Smooth muscle cell (in vitro differentiated cells): ENCODE measurements around the gene MBNL1. TPM values are rescaled to one million over a fixed set of nuclear protein-coding genes. Genes with fewer than 3 reads are reported as not detected.

Experiments used
- DNase-seq: peaks from one replicate; lab custom pipeline; 2025; ENCODE audit not compliant: unreplicated experiment; lab: John Stamatoyannopoulos, UW
- H2AFZ ChIP-seq: fragments of 200-600 bp; sonication (generic); 2 replicates; pipeline ENCODE4 v1.6.0; 2016; ENCODE audit warnings: antibody characterized with exemption, low read depth, mild to moderate bottlenecking
- H3F3A ChIP-seq: fragments of 200-600 bp; sonication (generic); 2 replicates; pipeline ENCODE4 v1.6.0; 2017; ENCODE audit warnings: antibody characterized with exemption, low read depth
- H3K27ac ChIP-seq: fragments of 200-600 bp; sonication (generic); 2 replicates; pipeline ENCODE4 v1.5.1; 2016; ENCODE audit warnings: low read depth, mild to moderate bottlenecking
- H3K27me3 ChIP-seq: fragments of 200-600 bp; sonication (generic); 2 replicates; pipeline ENCODE4 v1.6.1; 2016; ENCODE audit warnings: low read depth, mild to moderate bottlenecking
- H3K36me3 ChIP-seq: fragments of 200-600 bp; sonication (generic); 2 replicates; pipeline ENCODE4 v1.5.1; 2016; ENCODE audit warnings: low read depth
- H3K4me1 ChIP-seq: fragments of 200-600 bp; sonication (generic); 2 replicates; pipeline ENCODE4 v1.5.1; 2016; ENCODE audit warnings: low read depth
- H3K4me2 ChIP-seq: fragments of 200-600 bp; sonication (generic); 2 replicates; pipeline ENCODE4 v1.6.0; 2016; ENCODE audit warnings: mild to moderate bottlenecking
- H3K4me3 ChIP-seq: fragments of 200-600 bp; sonication (generic); 2 replicates; pipeline ENCODE4 v1.5.1; 2016; ENCODE audit warnings: mild to moderate bottlenecking
- H3K79me2 ChIP-seq: fragments of 200-600 bp; sonication (generic); 2 replicates; pipeline ENCODE4 v1.6.0; 2016; ENCODE audit warnings: low read depth, mild to moderate bottlenecking
- H3K9ac ChIP-seq: fragments of 200-600 bp; sonication (generic); 2 replicates; pipeline ENCODE4 v1.6.0; 2016; ENCODE audit warnings: low read depth
- H3K9me3 ChIP-seq: fragments of 200-600 bp; sonication (generic); replicated peaks from 2 replicates; pipeline ENCODE4 v1.5.1; 2016; ENCODE audit warnings: low read depth
- H4K20me1 ChIP-seq: fragments of 200-600 bp; sonication (generic); 2 replicates; pipeline ENCODE4 v1.6.0; 2016; ENCODE audit warnings: low read depth
- WGBS: methylation state at CpG from one replicate; pipeline ENCODE4 v1.1.7; 2016; ENCODE audit warnings: low lambda C conversion rate; 5-methylcytosine and 5-hydroxymethylcytosine counted together
- polyA plus RNA-seq: library from polyadenylated mRNA; unstranded; fragments of >200 nt; fragmentation: Nextera tagmentation; extraction: Ambion mirVana; gene quantifications from 2 replicates; pipeline ENCODE4 v1.2.1, GENCODE V29; 2016
- total RNA-seq: library from RNA; depleted of rRNA; stranded (reverse); fragments of >200 nt; gene quantifications from 2 replicates; pipeline ENCODE4 v1.2.3, GENCODE V29; 2014
- TF ChIP-seq, protein P1 (sequence below): fragments of 200-600 bp; sonication (generic); IDR thresholded peaks from 2 replicates; pipeline ENCODE4 v1.5.1; 2017; ENCODE audit warnings: borderline replicate concordance, mild to moderate bottlenecking, antibody characterized with exemption; ENCODE audit not compliant: insufficient read depth, poor library complexity, severe bottlenecking

Gene MBNL1
- total and polyA plus RNA-seq, 2 experiments from 2014 or later, result 19.5 to 128 TPM

DNA sequence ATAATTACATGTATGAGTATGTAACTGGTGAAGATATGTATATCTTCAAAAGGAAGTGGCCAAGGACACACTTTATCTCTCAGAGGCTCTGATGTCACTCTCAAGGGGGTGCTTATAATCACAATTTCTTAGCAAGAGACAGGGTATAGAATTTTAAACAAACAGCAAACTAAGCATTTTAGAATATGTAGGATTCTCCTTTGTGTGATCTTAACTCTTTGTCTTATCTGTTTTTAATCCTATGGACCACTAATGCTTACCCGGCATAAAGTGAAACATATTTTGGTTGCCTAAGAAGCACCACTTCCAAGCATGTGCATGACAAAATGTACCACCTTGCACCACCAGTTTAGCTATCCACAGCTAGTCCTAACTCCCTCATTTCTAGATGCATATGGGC lies 8.2 kb upstream of the MBNL1 start:
- WGBS, result 57% methylated on average over 1 of the region's 1 CpG
- H3F3A ChIP-seq, result peaks cover 5% of the 10 kb centered on the region
- H2AFZ ChIP-seq, result no peak overlapping the region
- no peaks in the 10 kb centered on the region for H3K9me3 ChIP-seq
- no peaks in the 10 kb centered on the region for H3K36me3 ChIP-seq
- no peak for DNase-seq
- no peak overlapping the region for H3K27ac ChIP-seq
- H3K79me2 ChIP-seq, result no peaks in the 10 kb centered on the region
- no peaks in the 10 kb centered on the region for H4K20me1 ChIP-seq
- no peak overlapping the region for H3K4me2 ChIP-seq
- no peak overlapping the region for H3K9ac ChIP-seq
- H3K4me3 ChIP-seq, result no peak overlapping the region
- no peaks in the 10 kb centered on the region for H3K27me3 ChIP-seq
- TF ChIP-seq, protein P1, sequence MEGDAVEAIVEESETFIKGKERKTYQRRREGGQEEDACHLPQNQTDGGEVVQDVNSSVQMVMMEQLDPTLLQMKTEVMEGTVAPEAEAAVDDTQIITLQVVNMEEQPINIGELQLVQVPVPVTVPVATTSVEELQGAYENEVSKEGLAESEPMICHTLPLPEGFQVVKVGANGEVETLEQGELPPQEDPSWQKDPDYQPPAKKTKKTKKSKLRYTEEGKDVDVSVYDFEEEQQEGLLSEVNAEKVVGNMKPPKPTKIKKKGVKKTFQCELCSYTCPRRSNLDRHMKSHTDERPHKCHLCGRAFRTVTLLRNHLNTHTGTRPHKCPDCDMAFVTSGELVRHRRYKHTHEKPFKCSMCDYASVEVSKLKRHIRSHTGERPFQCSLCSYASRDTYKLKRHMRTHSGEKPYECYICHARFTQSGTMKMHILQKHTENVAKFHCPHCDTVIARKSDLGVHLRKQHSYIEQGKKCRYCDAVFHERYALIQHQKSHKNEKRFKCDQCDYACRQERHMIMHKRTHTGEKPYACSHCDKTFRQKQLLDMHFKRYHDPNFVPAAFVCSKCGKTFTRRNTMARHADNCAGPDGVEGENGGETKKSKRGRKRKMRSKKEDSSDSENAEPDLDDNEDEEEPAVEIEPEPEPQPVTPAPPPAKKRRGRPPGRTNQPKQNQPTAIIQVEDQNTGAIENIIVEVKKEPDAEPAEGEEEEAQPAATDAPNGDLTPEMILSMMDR, result no peak
- peaks cover 26% of the 10 kb centered on the region for H3K4me1 ChIP-seq

DNA sequence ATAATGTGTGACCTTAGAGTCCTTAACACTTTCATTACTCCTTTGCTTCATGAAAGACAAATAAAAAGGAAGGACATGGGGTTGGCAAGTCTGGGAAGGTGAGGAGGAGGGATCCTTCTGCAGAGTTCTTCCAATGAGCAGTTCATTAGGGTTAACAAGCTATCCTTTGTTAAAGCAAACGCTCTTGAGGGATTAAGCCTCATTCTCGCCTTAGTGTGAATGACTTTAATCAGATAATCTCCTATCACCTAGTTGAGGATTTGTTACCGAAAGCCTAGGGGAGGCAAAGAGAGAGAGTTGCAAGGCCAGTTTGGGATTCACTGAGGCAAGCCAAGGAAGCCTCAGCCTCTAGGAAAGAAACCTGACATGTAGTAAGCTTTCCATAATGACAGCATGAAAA lies 7.4 kb upstream of the MBNL1 start:
- H3K27me3 ChIP-seq, result no peaks in the 10 kb centered on the region
- H3K4me3 ChIP-seq, result no peak overlapping the region
- H3K9ac ChIP-seq, result no peak overlapping the region
- peaks cover 5% of the 10 kb centered on the region for H3F3A ChIP-seq
- WGBS, result 59% methylated on average over 3 of the region's 3 CpGs
- no peaks in the 10 kb centered on the region for H3K79me2 ChIP-seq
- H4K20me1 ChIP-seq, result no peaks in the 10 kb centered on the region
- H2AFZ ChIP-seq, result no peak overlapping the region
- H3K27ac ChIP-seq, result no peak overlapping the region
- no peak for DNase-seq
- peaks cover 29% of the 10 kb centered on the region for H3K4me1 ChIP-seq
- TF ChIP-seq, protein P1, result no peak
- no peak overlapping the region for H3K4me2 ChIP-seq
- no peaks in the 10 kb centered on the region for H3K36me3 ChIP-seq
- no peaks in the 10 kb centered on the region for H3K9me3 ChIP-seq

DNA sequence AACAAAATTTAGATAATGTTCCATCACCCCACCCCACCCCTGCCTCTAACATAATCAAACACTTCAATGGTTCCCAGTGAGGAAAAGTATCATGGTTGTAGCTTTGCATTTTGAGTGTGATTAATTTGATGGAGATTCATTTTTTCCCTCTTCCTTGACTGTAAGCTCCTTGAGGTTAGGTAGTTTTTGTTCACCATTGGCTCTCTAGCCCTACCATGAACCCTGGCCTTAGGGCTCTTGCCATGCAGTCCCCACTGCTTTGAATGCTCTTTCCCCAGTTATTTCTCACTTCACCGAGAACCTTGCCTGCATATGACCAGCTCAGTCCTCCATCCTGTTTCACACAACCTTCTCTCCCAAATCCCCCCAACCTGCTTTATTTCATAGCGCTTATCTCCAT lies 5.0 kb upstream of the MBNL1 start:
- WGBS, result 98% methylated on average over 2 of the region's 2 CpGs
- Histone ChIP-seq H3K9ac (no peak overlapping the region), H4K20me1 (no peaks in the 10 kb centered on the region), H3K27ac (no peak overlapping the region), H3K9me3 (no peaks in the 10 kb centered on the region), H3K4me1 (peaks cover 39% of the 10 kb centered on the region), H3K27me3 (no peaks in the 10 kb centered on the region), H3K4me2 (no peak overlapping the region), H3K4me3 (no peak overlapping the region), H3K79me2 (no peaks in the 10 kb centered on the region), H2AFZ (no peak overlapping the region), H3F3A (peaks cover 15% of the 10 kb centered on the region), H3K36me3 (no peaks in the 10 kb centered on the region)
- DNase-seq, result no peak
- TF ChIP-seq, protein P1, result no peak

DNA sequence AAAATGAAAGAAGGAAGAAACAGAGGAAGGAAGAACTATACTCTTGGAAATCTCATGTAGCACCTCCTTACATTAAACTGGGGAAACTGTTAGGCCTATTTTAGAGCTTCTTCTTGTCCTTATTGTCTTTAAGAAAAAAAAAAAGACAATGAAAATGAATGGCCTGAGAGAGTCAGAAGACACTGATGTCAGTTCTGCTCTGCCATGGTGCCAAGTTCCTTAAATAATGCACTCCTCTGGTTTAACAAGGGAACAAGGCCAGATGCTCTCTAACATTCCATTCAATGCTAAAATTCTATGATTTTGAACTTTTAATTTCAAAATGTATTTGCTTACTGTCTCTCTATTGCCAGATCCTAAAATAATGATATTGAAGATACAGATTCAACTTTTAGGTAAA lies 4.4 kb upstream of the MBNL1 start:
- no peak overlapping the region for H3K4me3 ChIP-seq
- no peak overlapping the region for H2AFZ ChIP-seq
- no peak overlapping the region for H3K4me2 ChIP-seq
- no peak overlapping the region for H3K9ac ChIP-seq
- no peak for DNase-seq
- TF ChIP-seq, protein P1, result no peak
- peaks cover 32% of the 10 kb centered on the region for H3K4me1 ChIP-seq
- H3K9me3 ChIP-seq, result no peaks in the 10 kb centered on the region
- H3K79me2 ChIP-seq, result peaks cover 3% of the 10 kb centered on the region
- H3K27ac ChIP-seq, result no peak overlapping the region
- peaks cover 18% of the 10 kb centered on the region for H3F3A ChIP-seq
- H3K36me3 ChIP-seq, result no peaks in the 10 kb centered on the region
- no peaks in the 10 kb centered on the region for H3K27me3 ChIP-seq
- H4K20me1 ChIP-seq, result no peaks in the 10 kb centered on the region
